CD4-positive, alpha-beta T cell (primary cell): ENCODE results near the gene KAT5. TPM values are rescaled to one million over a fixed set of nuclear protein-coding genes. Genes with fewer than 3 reads are reported as not detected.
"Not testable (repeated sequence)": the region's sequence is repeated elsewhere in the genome, so short reads cannot be mapped to it uniquely, and the experiment has no call there.

Source experiments
- ATAC-seq: fragments of 200-7000 bp; cut with Tn5 transposase; one replicate; pipeline ENCODE4 v1.10.0; 2022; ENCODE audit warnings: mild to moderate bottlenecking; ENCODE audit not compliant: poor library complexity
- CTCF ChIA-PET: fragments of 350-600 bp; sonication (Branson Sonifier 250); formaldehyde crosslinking; loops from one replicate; lab custom pipeline; 2021; ENCODE audit warnings: antibody characterized with exemption, inconsistent platforms; lab: Charles Lee
- POLR2A ChIA-PET: fragments of 350-600 bp; sonication (Branson Sonifier 250); formaldehyde crosslinking; loops from one replicate; lab custom pipeline; 2021; ENCODE audit warnings: antibody characterized with exemption, inconsistent platforms; lab: Charles Lee
- DNase-seq, 14 experiments: peaks; one replicate each; pipeline ENCODE4 v3.0.0-alpha.2; 2013 to 2020; ENCODE audit warnings: mixed read lengths in 2 of 14
- H3K27ac ChIP-seq, 2 donors: one replicate each; pipeline versions ENCODE4 v1.5.1 to v1.7.0; 2013; ENCODE audit warnings: low read length in 2 of 2, low read depth in 1 of 2, mild to moderate bottlenecking in 1 of 2
- H3K27me3 ChIP-seq, 2 experiments: 1 replicate in 1 of 2; 2 replicates in 1 of 2; pipeline versions ENCODE4 v1.6.1 to v1.7.0; 2013; ENCODE audit warnings: low read length in 2 of 2, control low read depth in 1 of 2, mild to moderate bottlenecking in 1 of 2, moderate library complexity in 1 of 2; ENCODE audit not compliant: insufficient read depth in 2 of 2, control insufficient read depth in 1 of 2
- H3K36me3 ChIP-seq: one replicate; pipeline ENCODE4 v1.6.1; 2013; ENCODE audit warnings: low read length, control low read depth; ENCODE audit not compliant: insufficient read depth
- H3K4me1 ChIP-seq: one replicate; pipeline ENCODE4 v1.6.1; 2013; ENCODE audit warnings: low read length, control low read depth; ENCODE audit not compliant: insufficient read depth
- H3K4me3 ChIP-seq: one replicate; pipeline ENCODE4 v1.5.1; 2013; ENCODE audit warnings: mild to moderate bottlenecking, low read length, moderate library complexity
- H3K9me3 ChIP-seq, 2 experiments: 1 replicate in 1 of 2; 2 replicates in 1 of 2; pipeline versions ENCODE4 v1.6.1 to v1.7.0; 2013; ENCODE audit warnings: low read length in 2 of 2, mild to moderate bottlenecking in 2 of 2, control low read depth in 1 of 2, moderate library complexity in 1 of 2; ENCODE audit not compliant: control insufficient read depth in 1 of 2, insufficient read depth in 1 of 2
- H3K27ac Mint-ChIP-seq: one replicate; pipeline ENCODE4 v1.8.0; 2020; ENCODE audit warnings: mixed read lengths
- H3K27me3 Mint-ChIP-seq: one replicate; pipeline ENCODE4 v1.8.0; 2021; ENCODE audit warnings: mixed read lengths
- H3K36me3 Mint-ChIP-seq: one replicate; pipeline ENCODE4 v1.8.0; 2021; ENCODE audit warnings: low read depth, mixed read lengths
- H3K4me1 Mint-ChIP-seq: one replicate; pipeline ENCODE4 v1.8.0; 2021; ENCODE audit warnings: low read depth, mixed read lengths
- H3K4me3 Mint-ChIP-seq: one replicate; pipeline ENCODE4 v1.8.0; 2020; ENCODE audit warnings: mild to moderate bottlenecking, mixed read lengths
- H3K9me3 Mint-ChIP-seq: one replicate; pipeline ENCODE4 v1.8.0; 2020; ENCODE audit warnings: mixed read lengths
- intact Hi-C, 2 experiments: fragments of 100-400 bp; cut with DNase I in 1 of 2; cut with micrococcal nuclease in 1 of 2; formaldehyde crosslinking; loops; one replicate each; pipeline versions ENCODE4 v1.15.1 to v1.9.0; 2023 to 2025; cut with DNase I, micrococcal nuclease
- total RNA-seq, 174 experiments: library from RNA in 2 of 174; stranded (reverse) in 2 of 174; gene quantifications; one replicate each; pipeline ENCODE4 v1.2.3 and lab custom pipeline; 2021 to 2026
- TF ChIP-seq, protein P1 (sequence below): fragments of 200-600 bp; IDR thresholded peaks from one replicate; pipeline ENCODE4 v1.8.0; 2022; ENCODE audit warnings: antibody characterized with exemption, mild to moderate bottlenecking

Gene KAT5
- total RNA-seq, 2 experiments from 2014 or later = 90.9 to 99.6 TPM

GRCh38 chr11:65745049-65745448 lies 33.0 kb downstream of the KAT5 start:
- DNase-seq = no peak
- no peak overlapping the region for H3K4me3 Mint-ChIP-seq
- ChIA-PET CTCF (interaction anchor here (0.9 kb wide), 1 partner anchor 33 kb away, joined by 3 read pairs; the partner anchor contains the start of gene KAT5), POLR2A (no interaction called here)
- no peak overlapping the region for H3K4me3 ChIP-seq
- TF ChIP-seq, protein P1, sequence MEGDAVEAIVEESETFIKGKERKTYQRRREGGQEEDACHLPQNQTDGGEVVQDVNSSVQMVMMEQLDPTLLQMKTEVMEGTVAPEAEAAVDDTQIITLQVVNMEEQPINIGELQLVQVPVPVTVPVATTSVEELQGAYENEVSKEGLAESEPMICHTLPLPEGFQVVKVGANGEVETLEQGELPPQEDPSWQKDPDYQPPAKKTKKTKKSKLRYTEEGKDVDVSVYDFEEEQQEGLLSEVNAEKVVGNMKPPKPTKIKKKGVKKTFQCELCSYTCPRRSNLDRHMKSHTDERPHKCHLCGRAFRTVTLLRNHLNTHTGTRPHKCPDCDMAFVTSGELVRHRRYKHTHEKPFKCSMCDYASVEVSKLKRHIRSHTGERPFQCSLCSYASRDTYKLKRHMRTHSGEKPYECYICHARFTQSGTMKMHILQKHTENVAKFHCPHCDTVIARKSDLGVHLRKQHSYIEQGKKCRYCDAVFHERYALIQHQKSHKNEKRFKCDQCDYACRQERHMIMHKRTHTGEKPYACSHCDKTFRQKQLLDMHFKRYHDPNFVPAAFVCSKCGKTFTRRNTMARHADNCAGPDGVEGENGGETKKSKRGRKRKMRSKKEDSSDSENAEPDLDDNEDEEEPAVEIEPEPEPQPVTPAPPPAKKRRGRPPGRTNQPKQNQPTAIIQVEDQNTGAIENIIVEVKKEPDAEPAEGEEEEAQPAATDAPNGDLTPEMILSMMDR = no peak
- H3K9me3 ChIP-seq = no peaks in the 10 kb centered on the region
- H3K27me3 Mint-ChIP-seq = peaks cover 37% of the 10 kb centered on the region
- no peaks in the 10 kb centered on the region for H3K9me3 Mint-ChIP-seq
- no peak overlapping the region for H3K27ac ChIP-seq
- no peaks in the 10 kb centered on the region for H3K36me3 ChIP-seq
- no peaks in the 10 kb centered on the region for H3K4me1 ChIP-seq
- H3K4me1 Mint-ChIP-seq = no peaks in the 10 kb centered on the region
- intact Hi-C loops = no loop called here
- H3K27ac Mint-ChIP-seq = no peak overlapping the region
- peaks cover 0 to 4% of the 10 kb centered on the region in 2 experiments for H3K27me3 ChIP-seq
- H3K36me3 Mint-ChIP-seq = no peaks in the 10 kb centered on the region
- no peak for ATAC-seq

DNA sequence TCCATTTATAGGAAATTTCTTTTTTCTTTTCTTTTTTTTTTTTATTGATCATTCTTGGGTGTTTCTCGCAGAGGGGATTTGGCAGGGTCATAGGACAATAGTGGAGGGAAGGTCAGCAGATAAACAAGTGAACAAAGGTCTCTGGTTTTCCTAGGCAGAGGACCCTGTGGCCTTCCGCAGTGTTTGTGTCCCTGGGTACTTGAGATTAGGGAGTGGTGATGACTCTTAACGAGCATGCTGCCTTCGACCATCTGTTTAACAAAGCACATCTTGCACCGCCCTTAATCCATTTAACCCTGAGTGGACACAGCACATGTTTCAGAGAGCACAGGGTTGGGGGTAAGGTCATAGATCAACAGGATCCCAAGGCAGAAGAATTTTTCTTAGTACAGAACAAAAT lies 50.1 kb downstream of the KAT5 start:
- H3K27me3 ChIP-seq, H3K27ac ChIP-seq, H3K27ac Mint-ChIP-seq, H3K4me1 Mint-ChIP-seq, H3K9me3 ChIP-seq, H3K4me3 Mint-ChIP-seq, intact Hi-C loops, H3K4me3 ChIP-seq, H3K36me3 Mint-ChIP-seq, H3K4me1 ChIP-seq, POLR2A ChIA-PET, ATAC-seq, H3K9me3 Mint-ChIP-seq, H3K36me3 ChIP-seq, DNase-seq: not testable (repeated sequence)
- H3K27me3 Mint-ChIP-seq = peaks cover 35% of the 10 kb centered on the region
- CTCF ChIA-PET = interaction anchor here (0.8 to 1.3 kb wide), 2 partner anchors 7 to 18 kb away, joined by 4 to 5 read pairs; no protein-coding TSS in a partner anchor

- H3K9me3 Mint-ChIP-seq, DNase-seq, ATAC-seq, H3K4me3 Mint-ChIP-seq, H3K36me3 Mint-ChIP-seq, H3K36me3 ChIP-seq, H3K27me3 ChIP-seq, H3K4me1 Mint-ChIP-seq, H3K27ac ChIP-seq, H3K9me3 ChIP-seq, H3K27ac Mint-ChIP-seq, intact Hi-C loops, POLR2A ChIA-PET, H3K4me3 ChIP-seq, CTCF ChIA-PET, H3K4me1 ChIP-seq: not testable (repeated sequence)
- peaks cover 31% of the 10 kb centered on the region for H3K27me3 Mint-ChIP-seq
These were observed 50.8 kb downstream of the KAT5 start for GRCh38 chr11:65762816-65763215.

GRCh38 chr11:65764434-65764833 lies 52.4 kb downstream of the KAT5 start:
- CTCF ChIA-PET = no interaction called here
- Mint-ChIP-seq H3K27me3 (peaks cover 23% of the 10 kb centered on the region), H3K27ac (no peak overlapping the region), H3K36me3 (no peaks in the 10 kb centered on the region), H3K9me3 (no peaks in the 10 kb centered on the region), H3K4me3 (no peak overlapping the region), H3K4me1 (peaks cover under 1% of the 10 kb centered on the region)
- H3K4me1 ChIP-seq = no peaks in the 10 kb centered on the region
- H3K9me3 ChIP-seq = no peaks in the 10 kb centered on the region
- intact Hi-C loops = no loop called here
- POLR2A ChIA-PET = no interaction called here
- DNase-seq (no peak), ATAC-seq (no peak)
- H3K27ac ChIP-seq = no peak overlapping the region
- TF ChIP-seq, protein P1 = no peak
- H3K27me3 ChIP-seq = peaks cover 4 to 6% of the 10 kb centered on the region in 2 experiments
- no peak overlapping the region for H3K4me3 ChIP-seq
- H3K36me3 ChIP-seq = no peaks in the 10 kb centered on the region
